Body of pancreas (tissue), 4 donors: ENCODE data around the gene TOMT.

ENCODE experiments used
- POLR2A ChIP-seq, 3 donors: fragments of 450-650 bp; IDR thresholded peaks; one replicate each; pipeline ENCODE4 v1.6.1; 2016; ENCODE audit warnings: antibody characterized with exemption in 3 of 3, mild to moderate bottlenecking in 2 of 3
- TF ChIP-seq, protein P1 (sequence below), 7 experiments: fragments of 450-650 bp in 4 of 7; fragments of 200-600 bp in 3 of 7; sonication (generic) in 3 of 7; IDR thresholded peaks; one replicate each; pipeline ENCODE4 v1.5.1; 2016 to 2019; ENCODE audit warnings: antibody characterized with exemption in 7 of 7

DNA sequence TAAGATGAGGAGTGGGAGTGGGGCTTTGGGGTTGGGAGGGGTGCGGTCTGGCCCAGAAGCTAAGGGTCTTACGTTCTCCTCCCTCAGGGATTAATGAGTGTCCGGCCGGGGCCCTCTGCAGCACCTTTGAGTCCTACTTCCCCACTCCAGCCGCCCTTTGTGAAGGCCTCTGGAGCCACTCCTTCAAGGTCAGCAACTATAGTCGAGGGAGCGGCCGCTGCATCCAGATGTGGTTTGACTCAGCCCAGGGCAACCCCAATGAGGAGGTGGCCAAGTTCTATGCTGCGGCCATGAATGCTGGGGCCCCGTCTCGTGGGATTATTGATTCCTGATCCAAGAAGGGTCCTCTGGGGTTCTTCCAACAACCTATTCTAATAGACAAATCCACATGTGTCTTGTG, 33.8 kb downstream of the TOMT start:
- TF ChIP-seq, protein P1, sequence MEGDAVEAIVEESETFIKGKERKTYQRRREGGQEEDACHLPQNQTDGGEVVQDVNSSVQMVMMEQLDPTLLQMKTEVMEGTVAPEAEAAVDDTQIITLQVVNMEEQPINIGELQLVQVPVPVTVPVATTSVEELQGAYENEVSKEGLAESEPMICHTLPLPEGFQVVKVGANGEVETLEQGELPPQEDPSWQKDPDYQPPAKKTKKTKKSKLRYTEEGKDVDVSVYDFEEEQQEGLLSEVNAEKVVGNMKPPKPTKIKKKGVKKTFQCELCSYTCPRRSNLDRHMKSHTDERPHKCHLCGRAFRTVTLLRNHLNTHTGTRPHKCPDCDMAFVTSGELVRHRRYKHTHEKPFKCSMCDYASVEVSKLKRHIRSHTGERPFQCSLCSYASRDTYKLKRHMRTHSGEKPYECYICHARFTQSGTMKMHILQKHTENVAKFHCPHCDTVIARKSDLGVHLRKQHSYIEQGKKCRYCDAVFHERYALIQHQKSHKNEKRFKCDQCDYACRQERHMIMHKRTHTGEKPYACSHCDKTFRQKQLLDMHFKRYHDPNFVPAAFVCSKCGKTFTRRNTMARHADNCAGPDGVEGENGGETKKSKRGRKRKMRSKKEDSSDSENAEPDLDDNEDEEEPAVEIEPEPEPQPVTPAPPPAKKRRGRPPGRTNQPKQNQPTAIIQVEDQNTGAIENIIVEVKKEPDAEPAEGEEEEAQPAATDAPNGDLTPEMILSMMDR (IDR thresholded peaks at IDR 0.05): no peak
- TF ChIP-seq POLR2A (IDR thresholded peaks at IDR 0.05): no peak
